Activated CD4-positive, alpha-beta memory T cell treated with anti-CD3 and anti-CD28 coated beads, Interleukin-2, amount 10 ng/mL, durations not matched to agents 7 days and 5 days (primary cell): Measurements from ENCODE around the gene ELFN1. TPM values are rescaled to one million over a fixed set of nuclear protein-coding genes. Genes with fewer than 3 reads are reported as not detected.

Experiments used
- CTCF ChIA-PET: fragments of 350-600 bp; sonication (Branson Sonifier 250); formaldehyde crosslinking; loops from one replicate; lab custom pipeline; 2021; ENCODE audit warnings: antibody characterized with exemption, inconsistent platforms; lab: Charles Lee
- POLR2A ChIA-PET: fragments of 350-600 bp; sonication (Branson Sonifier 250); formaldehyde crosslinking; loops from one replicate; lab custom pipeline; 2021; ENCODE audit warnings: antibody characterized with exemption; lab: Charles Lee
- DNase-seq: peaks from one replicate; pipeline ENCODE4 v3.0.0-alpha.2; 2020
- H3K27ac Mint-ChIP-seq: one replicate; pipeline ENCODE4 v1.8.0; 2021; ENCODE audit warnings: mild to moderate bottlenecking, mixed read lengths
- H3K27me3 Mint-ChIP-seq: one replicate; pipeline ENCODE4 v1.8.0; 2021; ENCODE audit warnings: mixed read lengths
- H3K36me3 Mint-ChIP-seq: one replicate; pipeline ENCODE4 v1.8.0; 2021; ENCODE audit warnings: low read depth, mixed read lengths
- H3K4me1 Mint-ChIP-seq: one replicate; pipeline ENCODE4 v1.8.0; 2021; ENCODE audit warnings: mixed read lengths
- H3K4me3 Mint-ChIP-seq: one replicate; pipeline ENCODE4 v1.8.0; 2021; ENCODE audit warnings: mild to moderate bottlenecking, mixed read lengths
- H3K9me3 Mint-ChIP-seq: one replicate; pipeline ENCODE4 v1.8.0; 2021; ENCODE audit warnings: mixed read lengths
- total RNA-seq, 2 experiments: library from RNA; stranded (reverse); gene quantifications; one replicate each; pipeline ENCODE4 v1.2.3, GENCODE V29; 2021

The ELFN1 gene
- under 1 TPM in 1 of 2 experiments, not detected in 1; 0.08 TPM for total RNA-seq

GRCh38 chr7:1669954-1670893 lies at the start of gene ELFN1:
ELFN1 (plus strand) TSS chr7:1670277; CDS start chr7:1744597, 74,320 bp downstream.
- CTCF ChIA-PET: no interaction called here
- Mint-ChIP-seq H3K4me3 (no peak within 1 kb of the TSS), H3K27ac (no peak within 1 kb of the TSS)

DNA sequence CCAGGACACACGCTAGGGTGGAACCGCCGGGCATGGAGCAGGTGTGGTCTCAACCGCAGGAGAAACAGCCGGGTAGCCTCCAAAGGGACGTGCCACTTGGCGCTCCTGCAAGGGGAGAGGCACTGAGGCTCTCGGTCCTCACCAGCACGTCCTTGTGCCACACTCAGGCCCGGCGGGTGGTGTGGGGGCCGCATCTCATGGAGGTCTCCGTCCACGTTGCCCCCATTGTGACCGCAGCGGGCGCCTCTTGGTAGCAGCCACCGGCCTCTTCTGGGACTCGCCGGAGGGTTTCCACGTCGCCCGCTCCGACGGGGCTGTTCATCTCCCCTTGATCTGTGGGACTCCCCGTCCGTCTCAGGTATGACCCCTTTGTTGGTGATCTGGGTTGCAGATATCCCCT lies 49.2 kb upstream of the ELFN1 start:
- H3K4me1 Mint-ChIP-seq: no peaks in the 10 kb centered on the region
- H3K4me3 Mint-ChIP-seq: no peak overlapping the region
- H3K27me3 Mint-ChIP-seq: no peaks in the 10 kb centered on the region
- POLR2A ChIA-PET: no interaction called here
- no peak for DNase-seq
- H3K36me3 Mint-ChIP-seq: no peaks in the 10 kb centered on the region
- CTCF ChIA-PET: no interaction called here
- peaks cover 11% of the 10 kb centered on the region for H3K9me3 Mint-ChIP-seq
- no peak overlapping the region for H3K27ac Mint-ChIP-seq

More at GRCh38 chr7:1669954-1670893, at the start of gene ELFN1:
- peaks cover 29% of the 10 kb centered on the region for H3K27me3 Mint-ChIP-seq
- no peaks in the 10 kb centered on the region for H3K9me3 Mint-ChIP-seq
- POLR2A ChIA-PET: no interaction called here
- no peaks in the 10 kb centered on the region for H3K36me3 Mint-ChIP-seq
- no peak for DNase-seq
- H3K4me1 Mint-ChIP-seq: peaks cover 8% of the 10 kb centered on the region

- no peak for DNase-seq
- POLR2A ChIA-PET: no interaction called here
- no peaks in the 10 kb centered on the region for H3K4me1 Mint-ChIP-seq
- CTCF ChIA-PET: no interaction called here
- H3K27ac Mint-ChIP-seq: no peak overlapping the region
- H3K9me3 Mint-ChIP-seq: peaks cover 11% of the 10 kb centered on the region
- H3K27me3 Mint-ChIP-seq: no peaks in the 10 kb centered on the region
- no peak overlapping the region for H3K4me3 Mint-ChIP-seq
- H3K36me3 Mint-ChIP-seq: no peaks in the 10 kb centered on the region
These were observed 48.4 kb upstream of the ELFN1 start for GRCh38 chr7:1621718-1622117.

DNA sequence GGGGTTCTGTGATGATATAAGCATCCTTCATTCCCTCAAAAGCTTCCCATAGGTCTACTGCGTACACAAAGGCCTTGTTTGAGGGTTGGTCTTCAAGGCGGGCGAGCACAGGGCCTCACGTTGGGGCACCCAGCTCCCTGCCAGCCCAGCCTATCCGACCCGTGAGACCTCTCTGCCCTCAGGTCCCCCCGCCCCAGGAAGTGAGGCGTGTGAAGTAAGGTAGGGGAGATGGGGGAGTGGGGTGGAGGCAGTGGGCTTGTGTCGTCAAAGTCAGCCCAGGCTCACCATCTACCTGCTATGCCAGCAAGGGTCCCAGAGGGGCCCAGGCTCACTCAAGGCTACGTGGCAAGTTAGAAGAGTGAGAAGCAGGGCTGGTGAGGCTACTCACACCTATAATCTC lies 47.6 kb upstream of the ELFN1 start:
- ChIA-PET POLR2A (no interaction called here), CTCF (no interaction called here)
- Mint-ChIP-seq H3K4me3 (no peak overlapping the region), H3K9me3 (peaks cover 12% of the 10 kb centered on the region), H3K36me3 (no peaks in the 10 kb centered on the region), H3K27me3 (no peaks in the 10 kb centered on the region), H3K4me1 (no peaks in the 10 kb centered on the region), H3K27ac (no peak overlapping the region)
- DNase-seq: no peak

DNA sequence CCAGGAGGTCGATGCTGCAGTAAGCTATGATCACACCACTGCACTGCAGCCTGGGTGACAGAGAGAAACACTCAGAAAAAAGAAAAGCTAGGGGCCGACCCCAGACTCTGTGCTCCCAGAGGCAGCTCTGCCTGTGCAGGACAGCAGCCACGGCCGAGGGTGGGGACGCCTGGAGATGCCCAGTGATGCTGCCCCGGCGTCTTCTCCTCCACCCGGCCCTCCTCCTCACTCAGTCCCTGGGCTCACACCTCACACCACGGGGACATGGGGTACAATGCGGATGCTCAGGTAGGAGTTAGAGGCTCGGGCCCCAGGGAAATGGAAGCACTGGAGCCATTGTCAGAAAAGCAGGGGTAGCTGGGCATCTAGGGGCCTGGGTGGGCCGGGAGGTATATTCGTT lies 46.3 kb upstream of the ELFN1 start:
- POLR2A ChIA-PET: no interaction called here
- Mint-ChIP-seq H3K9me3 (peaks cover 4% of the 10 kb centered on the region), H3K36me3 (no peaks in the 10 kb centered on the region), H3K4me1 (no peaks in the 10 kb centered on the region), H3K27me3 (no peaks in the 10 kb centered on the region), H3K4me3 (no peak overlapping the region), H3K27ac (no peak overlapping the region)
- no peak for DNase-seq
- CTCF ChIA-PET: no interaction called here

DNA sequence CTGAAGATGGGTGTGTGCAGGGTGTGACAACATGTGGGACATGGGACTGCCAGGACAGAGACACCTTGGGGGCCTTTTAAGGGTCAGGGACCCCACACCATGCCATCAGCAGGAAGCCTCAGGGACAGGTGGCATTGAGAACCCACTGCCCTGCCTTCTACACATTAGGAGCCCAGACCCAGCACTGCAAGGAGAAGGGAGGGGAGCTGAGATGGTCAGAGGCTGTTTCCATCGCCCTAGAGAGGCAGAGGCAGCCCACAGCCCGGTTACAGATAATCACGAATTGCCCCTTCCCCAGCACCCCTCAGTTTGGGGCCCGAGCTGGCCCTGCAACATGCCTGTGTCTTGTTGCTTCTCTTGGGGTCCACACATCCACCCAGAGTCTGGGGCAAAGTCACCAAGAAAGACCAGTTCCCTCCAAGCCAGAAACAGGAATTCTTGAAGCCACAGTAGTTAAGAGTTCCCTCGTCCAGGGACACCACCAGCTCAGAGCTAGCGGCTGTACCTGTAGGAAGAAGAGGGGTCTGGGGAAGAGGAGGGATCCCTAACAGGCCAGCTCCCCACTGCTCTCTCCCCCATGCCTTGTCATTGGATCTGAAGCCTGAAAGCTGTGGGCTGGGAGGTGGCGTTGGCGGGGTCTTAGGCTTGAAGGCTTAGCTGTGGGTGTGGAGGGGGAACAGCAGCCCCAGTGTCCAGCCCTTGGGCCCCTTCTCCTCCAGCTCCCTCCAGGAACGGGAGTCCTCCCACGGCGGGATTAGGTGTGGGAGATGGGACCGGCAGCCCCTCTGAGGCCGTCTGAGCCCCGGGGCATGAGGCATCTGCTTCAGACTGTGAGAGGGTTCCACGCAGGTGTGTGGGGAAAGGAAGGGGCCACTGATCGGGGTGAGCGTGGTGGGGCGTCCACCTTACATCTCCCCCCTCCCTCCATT lies 44.8 kb upstream of the ELFN1 start:
- DNase-seq: no peak
- Mint-ChIP-seq H3K27ac (no peak overlapping the region), H3K4me1 (no peaks in the 10 kb centered on the region), H3K9me3 (peaks cover 2% of the 10 kb centered on the region), H3K36me3 (no peaks in the 10 kb centered on the region), H3K4me3 (no peak overlapping the region), H3K27me3 (no peaks in the 10 kb centered on the region)
- CTCF ChIA-PET: interaction anchor here (0.6 kb wide), 1 partner anchor 579 kb away, joined by 4 read pairs; no protein-coding TSS in a partner anchor
- POLR2A ChIA-PET: no interaction called here

GRCh38 chr7:1626769-1627168 lies 43.3 kb upstream of the ELFN1 start:
- no peaks in the 10 kb centered on the region for H3K4me1 Mint-ChIP-seq
- no peak for DNase-seq
- peaks cover 2% of the 10 kb centered on the region for H3K9me3 Mint-ChIP-seq
- no peaks in the 10 kb centered on the region for H3K36me3 Mint-ChIP-seq
- CTCF ChIA-PET: no interaction called here
- peaks cover 4% of the 10 kb centered on the region for H3K27me3 Mint-ChIP-seq
- no peak overlapping the region for H3K27ac Mint-ChIP-seq
- H3K4me3 Mint-ChIP-seq: no peak overlapping the region
- POLR2A ChIA-PET: no interaction called here

DNA sequence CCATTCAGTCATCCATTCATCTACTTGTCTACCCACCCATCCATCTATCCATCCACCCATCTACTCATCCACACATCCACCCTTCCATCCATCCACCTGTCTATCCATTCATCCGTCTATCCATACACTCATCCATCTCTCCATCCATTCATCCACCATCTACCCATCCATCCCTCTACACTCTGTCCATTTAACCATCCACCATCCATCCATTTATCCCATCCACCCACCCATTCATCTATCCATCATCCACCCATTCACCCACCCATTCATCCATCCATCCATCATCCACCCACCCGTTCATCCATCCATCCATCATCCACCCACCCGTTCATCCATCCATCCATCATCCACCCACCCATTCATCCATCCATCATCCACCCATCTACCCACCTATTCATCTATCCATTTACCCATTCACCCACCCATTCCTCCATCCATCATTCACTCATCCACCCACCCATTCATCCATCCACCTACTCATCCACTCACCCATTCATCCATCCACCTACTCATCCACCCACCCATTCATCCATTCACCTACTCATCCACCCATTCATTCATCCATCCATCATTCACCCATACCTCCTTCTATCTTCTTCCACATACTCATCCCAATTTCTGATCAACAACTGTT lies 39.3 kb upstream of the ELFN1 start:
- H3K36me3 Mint-ChIP-seq: no peaks in the 10 kb centered on the region
- ChIA-PET POLR2A (no interaction called here), CTCF (no interaction called here)
- H3K4me1 Mint-ChIP-seq: no peaks in the 10 kb centered on the region
- H3K4me3 Mint-ChIP-seq: no peak overlapping the region
- H3K27ac Mint-ChIP-seq: no peak overlapping the region
- peaks cover 2% of the 10 kb centered on the region for H3K9me3 Mint-ChIP-seq
- DNase-seq: no peak
- H3K27me3 Mint-ChIP-seq: peaks cover 4% of the 10 kb centered on the region

DNA sequence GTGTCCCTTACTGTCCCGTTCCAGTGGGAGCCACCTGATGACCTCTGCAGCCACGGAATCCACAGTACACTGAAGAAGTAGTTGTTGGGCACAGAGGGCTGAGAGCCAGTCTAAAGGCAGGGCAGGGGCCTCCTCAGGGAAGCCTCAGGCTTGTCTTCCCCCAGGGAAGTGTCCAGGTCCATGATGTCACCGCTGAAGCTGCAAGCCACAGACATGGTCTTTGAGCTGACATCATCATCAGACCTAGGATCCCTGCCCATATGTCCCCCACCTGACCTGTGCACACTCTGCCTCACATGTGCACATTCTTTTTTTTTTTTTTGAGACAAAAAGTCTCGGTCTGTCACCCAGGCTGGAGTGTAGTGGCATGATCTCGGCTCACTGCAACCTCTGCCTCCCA lies 38.4 kb upstream of the ELFN1 start:
- no peak for DNase-seq
- H3K27ac Mint-ChIP-seq: no peak overlapping the region
- H3K36me3 Mint-ChIP-seq: no peaks in the 10 kb centered on the region
- H3K9me3 Mint-ChIP-seq: peaks cover 4% of the 10 kb centered on the region
- no peak overlapping the region for H3K4me3 Mint-ChIP-seq
- H3K4me1 Mint-ChIP-seq: no peaks in the 10 kb centered on the region
- CTCF ChIA-PET: no interaction called here
- peaks cover 4% of the 10 kb centered on the region for H3K27me3 Mint-ChIP-seq
- POLR2A ChIA-PET: no interaction called here

DNA sequence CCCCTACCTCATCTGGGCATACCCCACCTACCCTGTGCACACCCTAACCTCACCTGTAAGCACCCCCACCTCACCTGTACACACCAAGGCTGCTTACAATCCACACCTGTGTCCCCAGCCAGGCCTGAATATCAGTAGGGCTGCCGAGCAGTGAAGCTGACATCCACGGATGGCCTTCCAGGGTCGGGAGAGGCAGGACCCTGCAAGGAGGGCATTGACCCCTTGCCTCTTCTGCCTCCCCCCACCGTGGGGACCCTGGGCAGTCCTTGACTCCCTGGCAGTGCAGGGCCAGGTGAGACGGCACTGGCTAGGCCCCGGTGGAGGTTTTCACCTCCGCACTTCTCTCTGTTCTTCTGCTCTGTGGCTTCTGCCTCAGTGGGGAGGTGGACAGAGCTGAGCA lies 37.6 kb upstream of the ELFN1 start:
- H3K36me3 Mint-ChIP-seq: no peaks in the 10 kb centered on the region
- ChIA-PET POLR2A (no interaction called here), CTCF (no interaction called here)
- H3K4me3 Mint-ChIP-seq: no peak overlapping the region
- DNase-seq: no peak
- H3K27me3 Mint-ChIP-seq: peaks cover 4% of the 10 kb centered on the region
- H3K9me3 Mint-ChIP-seq: peaks cover 5% of the 10 kb centered on the region
- H3K27ac Mint-ChIP-seq: no peak overlapping the region
- H3K4me1 Mint-ChIP-seq: no peaks in the 10 kb centered on the region

GRCh38 chr7:1632916-1633785 lies 36.9 kb upstream of the ELFN1 start:
- Mint-ChIP-seq H3K27ac (no peak overlapping the region), H3K27me3 (peaks cover 4% of the 10 kb centered on the region), H3K4me3 (no peak overlapping the region), H3K9me3 (peaks cover 5% of the 10 kb centered on the region), H3K4me1 (no peaks in the 10 kb centered on the region), H3K36me3 (no peaks in the 10 kb centered on the region)
- CTCF ChIA-PET: no interaction called here
- POLR2A ChIA-PET: no interaction called here
- DNase-seq: no peak

GRCh38 chr7:1635401-1635800 lies 34.7 kb upstream of the ELFN1 start:
- ChIA-PET POLR2A (no interaction called here), CTCF (no interaction called here)
- H3K4me1 Mint-ChIP-seq: no peaks in the 10 kb centered on the region
- H3K9me3 Mint-ChIP-seq: peaks cover 5% of the 10 kb centered on the region
- DNase-seq: no peak
- no peak overlapping the region for H3K27ac Mint-ChIP-seq
- peaks cover 4% of the 10 kb centered on the region for H3K27me3 Mint-ChIP-seq
- H3K4me3 Mint-ChIP-seq: no peak overlapping the region
- H3K36me3 Mint-ChIP-seq: no peaks in the 10 kb centered on the region
